Suppressor macrophage treated with lipopolysaccharide for 1 hour (primary cell): ENCODE results near the gene SUSD4.

ENCODE experiments used
- DNase-seq, 3 donors: peaks; one replicate each; pipeline ENCODE4 v3.0.0-alpha.2; 2020 to 2022

SUSD4 gene

DNA sequence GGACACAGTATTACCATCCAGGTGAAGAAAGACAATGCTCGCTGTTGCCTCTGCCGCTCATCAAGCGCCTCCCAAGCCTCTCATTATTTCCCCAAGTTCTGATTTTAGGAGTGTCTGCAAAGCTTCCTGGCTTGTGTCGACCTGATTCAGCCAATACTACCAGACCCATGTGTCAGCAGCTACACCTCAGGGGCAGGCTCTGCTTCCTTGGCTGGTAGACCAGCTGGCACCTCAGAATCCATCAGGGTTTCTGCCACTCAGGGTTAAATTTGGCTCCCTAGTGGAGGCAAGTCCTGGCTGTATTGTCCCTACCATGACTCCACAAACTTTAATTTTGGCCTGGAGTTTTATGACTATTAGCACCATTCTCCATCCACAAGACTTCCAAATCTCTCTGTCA, 35.4 kb downstream of the SUSD4 start:
- no peak for DNase-seq

DNA sequence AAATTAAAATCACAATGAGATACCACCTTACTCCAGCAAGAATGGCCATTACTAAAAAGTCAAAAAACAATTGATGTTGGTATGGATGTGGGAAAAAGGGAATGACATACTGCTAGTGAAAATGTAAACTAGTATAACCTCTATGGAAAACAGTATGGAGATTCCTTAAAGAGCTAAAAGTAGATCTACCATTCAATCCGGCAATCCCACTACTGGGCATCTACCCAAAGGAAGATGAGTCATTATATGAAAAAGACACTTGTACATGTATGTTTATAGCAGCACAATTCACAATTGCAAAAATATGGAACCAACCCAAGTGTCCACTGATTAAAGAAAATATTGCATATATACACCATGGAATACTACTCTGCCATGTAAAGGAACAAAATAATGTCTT, 37.2 kb downstream of the SUSD4 start:
- DNase-seq: no peak

DNA sequence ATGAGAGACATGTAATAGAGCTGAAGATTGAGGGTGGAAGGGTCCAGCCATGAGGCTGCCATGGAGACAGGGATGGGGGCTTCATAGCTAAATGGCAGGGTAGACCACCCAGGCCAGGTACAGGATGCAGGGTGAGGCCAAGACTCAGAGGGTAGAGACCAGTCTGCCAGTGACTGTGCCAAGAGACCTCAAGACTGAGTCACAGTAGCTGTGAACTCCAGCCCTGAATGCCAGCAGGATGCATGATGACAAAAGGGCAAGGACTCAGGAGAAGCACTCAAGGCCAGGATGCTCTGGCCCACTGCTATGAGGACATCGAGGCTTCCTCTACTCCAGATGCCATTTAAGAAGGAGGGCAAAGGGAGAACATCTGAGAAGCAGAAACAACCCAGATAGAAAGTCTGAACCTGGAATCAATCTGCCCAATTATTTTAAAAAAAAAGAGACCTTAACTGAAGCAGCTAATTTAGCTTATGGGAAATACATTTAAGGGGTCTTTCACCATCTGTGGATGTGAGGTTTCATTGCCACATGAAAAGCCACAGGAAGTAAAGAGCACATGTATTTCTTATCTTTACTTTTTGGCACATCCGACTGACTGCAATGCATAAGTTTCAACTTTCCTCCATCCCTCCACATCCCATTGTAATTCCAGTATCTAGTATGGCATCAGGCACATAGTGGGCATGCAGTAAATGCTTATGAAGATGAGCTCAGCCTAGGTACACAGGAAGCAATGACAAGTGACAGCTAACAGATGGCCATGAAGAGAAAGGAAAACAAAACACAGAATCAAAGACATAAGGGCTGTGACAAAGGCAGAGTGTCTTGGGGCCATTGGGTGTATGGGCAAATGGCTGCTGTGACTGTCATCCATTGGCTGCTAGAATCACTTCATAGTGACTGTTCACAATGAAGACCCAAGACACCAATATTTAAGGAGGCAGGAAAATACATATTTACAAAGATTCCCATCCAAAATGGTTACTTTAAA, 40.2 kb downstream of the SUSD4 start:
- no peak for DNase-seq

DNA sequence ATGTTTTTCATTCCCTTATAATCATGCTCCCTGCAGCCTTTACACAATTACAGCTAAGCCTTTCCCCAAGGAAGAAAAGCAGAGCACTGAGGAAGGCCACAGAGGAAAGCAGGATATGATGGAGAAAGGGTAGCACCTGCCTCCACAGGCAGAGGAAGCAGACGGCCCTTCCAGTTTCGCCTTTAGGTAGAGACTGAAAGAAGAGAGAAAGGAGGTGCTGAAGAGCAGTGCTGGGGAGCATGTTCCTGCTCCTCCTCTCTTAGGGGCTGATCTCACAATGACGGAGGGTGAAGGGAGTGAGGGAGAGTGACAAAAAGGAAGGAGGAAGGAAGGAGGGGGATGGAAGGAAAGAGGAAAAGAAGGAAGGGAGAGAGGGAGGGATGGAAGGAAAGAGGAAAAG, 41.1 kb downstream of the SUSD4 start:
- DNase-seq: no peak

DNA sequence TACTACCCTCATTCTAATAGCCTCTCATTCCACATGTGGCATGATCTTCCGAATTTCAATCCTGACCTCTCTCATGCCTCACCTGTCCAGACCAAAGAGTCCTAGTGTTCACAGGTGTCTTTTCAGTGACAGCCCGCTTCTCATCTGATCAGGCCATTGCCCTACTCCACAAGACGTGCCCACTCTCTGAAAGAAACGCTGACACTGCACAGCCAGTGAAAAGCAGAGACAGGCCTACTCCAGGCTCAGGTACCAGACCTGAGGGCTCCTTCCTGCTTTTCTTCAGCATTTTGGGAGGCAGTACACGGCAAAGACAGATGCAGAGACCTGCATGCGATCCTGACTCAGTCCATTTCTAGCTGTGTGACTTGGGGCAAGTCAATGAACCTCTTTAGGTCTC, 43.0 kb downstream of the SUSD4 start:
- no peak for DNase-seq

DNA sequence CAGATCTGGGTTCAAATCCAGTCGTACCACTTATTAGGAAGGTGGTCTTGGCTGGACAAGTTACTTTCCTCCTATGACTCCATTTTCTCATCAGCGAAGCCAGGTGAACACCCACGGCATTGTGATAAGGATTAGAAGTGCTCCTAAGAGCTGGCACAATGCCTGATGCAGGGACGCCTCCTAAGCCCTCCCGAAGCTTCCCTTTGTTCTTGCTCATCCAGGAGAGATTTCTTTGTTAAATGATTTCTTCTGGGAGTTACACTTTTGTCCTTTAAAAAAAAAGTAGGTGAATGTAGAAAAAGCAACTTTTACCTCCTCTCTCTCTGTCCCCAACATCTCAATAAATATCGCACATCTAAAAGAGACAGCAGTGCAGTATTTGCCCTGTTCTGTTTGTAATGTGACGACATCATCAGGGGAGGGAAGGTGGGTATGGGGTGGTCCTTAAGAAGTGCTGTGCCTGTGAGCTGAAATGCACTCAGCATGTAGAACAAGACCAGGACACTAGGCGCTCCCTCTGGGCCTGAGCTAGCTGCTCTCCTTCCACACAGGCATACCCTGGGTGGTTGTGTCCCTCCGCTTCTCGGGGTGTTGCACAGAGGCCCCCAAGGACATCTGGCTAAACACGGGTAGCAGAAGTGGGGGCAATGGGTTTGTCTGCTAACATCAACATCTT, 43.9 kb downstream of the SUSD4 start:
- no peak for DNase-seq

DNA sequence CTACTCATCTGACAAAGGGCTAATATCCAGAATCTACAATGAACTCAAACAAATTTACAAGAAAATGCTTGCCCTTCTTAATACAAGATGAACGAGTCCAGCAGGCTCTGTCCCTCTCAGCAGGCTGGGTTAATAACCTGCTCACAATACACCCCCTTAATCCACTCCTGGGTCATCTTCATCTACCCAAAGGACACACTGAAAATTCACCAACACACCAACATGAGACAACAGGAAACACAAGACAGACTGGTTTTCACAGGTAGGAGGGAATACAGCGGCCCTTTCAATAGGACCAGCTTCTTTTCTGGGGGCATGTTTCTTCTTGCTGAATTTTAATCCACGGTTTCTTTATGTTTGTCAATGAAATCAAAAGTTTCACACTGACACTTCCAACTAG, 44.6 kb downstream of the SUSD4 start:
- DNase-seq: no peak

DNA sequence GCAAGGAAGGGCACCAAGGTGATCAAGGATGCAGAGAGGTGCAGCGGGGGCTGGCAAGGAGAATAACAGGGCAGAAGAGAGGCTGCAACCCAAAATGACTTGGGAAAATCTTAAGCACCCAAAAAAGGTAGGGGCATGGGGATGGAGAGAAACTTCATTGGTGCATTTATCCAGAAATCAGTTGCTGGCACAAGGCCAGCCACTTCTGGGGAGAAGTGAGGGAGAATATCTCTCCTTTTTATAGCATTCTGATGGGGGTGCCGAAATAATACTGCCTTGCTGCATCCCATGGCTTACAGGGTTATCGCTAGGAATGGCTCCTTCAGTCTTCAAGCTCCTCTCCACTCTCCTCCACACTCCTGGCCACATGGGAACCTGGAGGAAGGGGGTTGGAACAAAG, 47.9 kb downstream of the SUSD4 start:
- no peak for DNase-seq

DNA sequence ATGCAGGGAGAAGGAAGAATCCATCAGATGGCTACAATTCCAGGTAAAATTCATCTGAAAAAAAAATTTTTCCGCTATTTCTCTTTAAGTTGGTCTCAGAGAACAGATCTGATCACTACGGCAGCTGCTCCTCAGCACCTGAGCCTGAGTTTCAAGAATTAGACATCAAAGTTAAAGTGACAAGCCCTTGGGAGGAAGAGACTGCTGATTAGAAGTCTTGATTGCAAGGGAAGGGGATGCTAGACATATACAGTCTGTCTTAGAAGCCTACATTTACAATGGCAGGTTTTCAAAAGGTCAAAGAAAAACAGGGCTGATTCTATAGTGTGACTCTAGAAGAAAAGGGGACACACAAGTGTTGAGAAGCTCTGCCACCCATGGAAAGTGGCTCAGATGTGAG, 48.3 kb downstream of the SUSD4 start:
- no peak for DNase-seq

DNA sequence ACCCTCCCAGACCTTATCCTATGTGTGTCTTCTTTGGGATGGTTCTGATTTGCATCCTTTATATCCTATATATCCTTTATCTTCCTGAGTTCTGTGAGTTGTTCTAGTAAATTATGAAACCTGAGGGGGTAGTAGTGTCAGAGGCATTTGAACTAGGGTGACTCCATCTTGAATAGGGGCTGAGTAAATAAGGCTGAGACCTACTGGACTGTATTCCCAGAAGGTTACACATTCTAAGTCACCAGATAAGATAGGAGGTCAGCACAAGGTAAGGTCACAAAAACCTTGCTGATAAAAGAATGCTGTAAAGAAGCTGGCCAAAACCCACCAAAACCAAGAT, 50.6 kb downstream of the SUSD4 start:
- DNase-seq: no peak

DNA sequence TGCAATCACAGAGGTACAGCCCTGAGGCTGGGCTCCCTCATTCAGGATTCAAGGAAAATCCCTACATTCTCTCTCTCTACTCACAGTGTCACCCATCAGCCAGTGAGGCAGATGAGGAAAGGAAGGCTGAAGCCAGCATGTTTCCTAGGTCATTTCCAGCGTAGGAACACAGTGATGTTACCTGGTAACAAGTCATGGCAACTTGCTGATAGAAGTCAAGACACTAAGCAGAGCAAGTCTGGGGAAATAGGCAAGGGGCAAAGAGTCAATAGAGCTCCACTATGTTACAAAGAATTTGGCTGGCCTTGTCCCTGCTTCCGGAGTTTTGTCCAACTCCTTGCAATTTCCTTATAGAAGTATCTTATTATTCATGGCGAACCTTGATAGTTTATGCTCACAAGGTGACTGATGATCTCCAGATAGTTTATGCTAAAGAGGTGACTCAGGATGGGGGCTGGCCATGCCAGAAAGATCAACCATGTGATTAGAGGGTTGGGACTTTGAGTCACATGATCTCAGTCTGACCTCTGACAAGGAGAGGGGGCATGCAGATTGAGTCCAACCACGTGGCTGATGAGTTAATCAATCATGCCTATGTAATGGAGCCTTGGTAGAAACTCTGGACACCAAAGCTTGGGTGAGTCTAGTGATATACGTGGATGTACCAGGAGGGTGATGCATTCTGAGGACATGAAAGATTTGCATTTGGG, 51.1 kb downstream of the SUSD4 start:
- DNase-seq: no peak

DNA sequence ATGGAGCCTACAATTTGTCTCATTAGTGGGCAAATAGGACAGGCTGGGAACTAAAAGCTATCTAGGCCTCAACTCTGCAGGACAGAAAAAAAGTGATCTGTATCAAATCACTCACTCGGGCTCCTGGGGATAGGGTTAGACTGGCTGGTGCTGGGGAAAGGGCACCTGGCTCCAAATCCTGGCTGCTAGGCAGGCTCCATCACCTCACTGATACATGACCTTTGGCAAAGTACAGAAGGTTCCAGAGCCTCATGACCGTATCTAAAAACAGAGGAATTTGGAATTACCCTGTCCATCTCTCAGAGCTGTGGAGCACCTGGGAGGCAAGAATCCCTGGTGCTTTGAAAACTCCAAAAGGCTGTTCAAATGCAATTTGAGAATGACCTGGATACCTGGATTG, 51.7 kb downstream of the SUSD4 start:
- no peak for DNase-seq

DNA sequence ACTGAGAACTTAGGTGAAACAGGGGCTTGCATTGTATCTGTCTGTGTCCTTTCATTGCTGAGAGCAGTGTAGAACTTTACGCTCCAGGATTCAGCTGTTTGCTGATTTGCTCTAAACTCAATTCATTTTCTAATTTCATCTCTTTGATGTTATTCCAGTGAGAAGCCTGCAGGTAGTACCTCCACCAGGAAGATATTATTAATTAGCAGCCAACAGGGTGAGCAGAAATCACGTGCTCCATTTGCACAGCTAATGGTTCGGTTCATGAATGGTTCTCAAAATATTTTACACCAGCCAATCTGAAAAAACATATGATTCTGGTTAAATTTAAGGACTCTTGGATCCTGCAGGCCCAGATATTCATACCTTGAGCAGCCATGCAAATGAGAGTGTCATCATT, 52.1 kb downstream of the SUSD4 start:
- DNase-seq: no peak

DNA sequence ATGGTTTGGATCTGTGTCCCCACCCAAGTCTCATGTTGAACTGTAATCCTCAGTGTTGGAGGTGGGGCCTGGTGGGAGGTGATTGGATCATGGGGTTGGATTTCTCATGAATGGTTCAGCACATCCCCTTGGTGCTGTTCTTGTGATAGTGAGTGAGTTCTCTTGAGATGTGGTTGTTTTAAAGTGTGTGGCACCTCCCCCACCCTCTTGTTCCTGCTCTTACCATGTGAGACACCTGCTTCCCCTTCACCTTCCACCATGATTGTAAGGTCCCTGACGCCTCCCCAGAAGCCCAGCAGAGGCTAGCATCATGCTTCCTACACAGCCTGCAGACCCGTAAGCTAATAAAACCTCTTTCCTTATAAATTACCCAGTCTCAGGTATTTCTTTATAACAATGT, 55.8 kb downstream of the SUSD4 start:
- DNase-seq: no peak

DNA sequence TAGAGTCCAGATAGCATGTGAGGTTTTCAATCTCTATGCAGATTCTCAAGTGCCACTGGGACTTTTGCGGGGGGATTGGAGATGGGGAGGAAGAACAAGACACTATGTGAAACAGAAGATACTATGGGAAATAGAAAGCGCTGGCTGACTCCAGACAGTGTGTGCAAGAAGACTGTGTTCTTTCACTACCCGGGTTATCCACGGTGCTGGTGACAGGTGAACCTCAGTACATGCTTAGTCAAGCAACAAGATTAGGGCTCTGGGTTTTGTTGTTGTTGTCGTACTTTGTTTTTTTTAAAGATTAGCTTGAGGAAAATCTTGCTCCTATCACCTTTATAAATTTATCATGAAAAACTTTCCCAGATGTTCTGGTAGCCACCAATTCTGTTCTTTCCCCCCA, 56.4 kb downstream of the SUSD4 start:
- DNase-seq: no peak

DNA sequence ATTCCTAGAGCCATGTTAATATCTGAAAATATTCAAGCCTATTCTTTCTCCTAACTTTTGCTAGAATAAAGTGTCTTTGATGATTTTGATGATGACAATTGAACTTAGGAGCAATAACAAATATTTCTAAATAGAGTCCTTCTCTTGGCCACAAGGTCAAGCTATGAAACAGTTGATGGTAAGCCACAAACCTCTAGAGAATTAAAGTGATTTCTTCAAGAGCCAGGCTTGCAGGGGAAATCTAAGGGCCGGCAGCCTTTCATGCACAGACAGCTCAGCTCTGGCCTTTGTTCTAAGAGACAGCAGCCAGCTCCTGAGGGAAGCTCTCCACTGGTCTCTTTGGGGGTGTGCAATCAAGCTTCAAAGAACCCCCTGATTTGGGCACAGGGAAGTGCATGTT, 59.0 kb downstream of the SUSD4 start:
- DNase-seq: no peak

DNA sequence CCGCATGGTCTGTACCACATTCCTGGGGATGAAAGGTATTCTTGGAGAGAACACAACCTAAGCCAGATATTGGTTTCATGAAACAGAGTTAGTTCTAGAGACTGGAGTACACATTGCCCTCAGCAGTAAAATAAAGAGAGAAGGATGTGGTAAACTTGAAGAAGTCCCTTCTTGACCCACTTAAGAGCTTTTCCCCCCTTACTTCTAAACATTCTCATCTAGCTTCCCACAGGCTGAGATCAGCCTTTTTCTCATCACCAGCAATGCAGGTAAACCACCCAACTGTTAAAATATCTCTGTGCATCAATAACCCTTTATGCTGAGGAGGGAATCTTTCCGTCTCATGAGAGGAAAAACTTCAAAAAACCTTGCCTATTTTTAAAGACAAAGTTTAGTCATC, 62.6 kb downstream of the SUSD4 start:
- DNase-seq: no peak

DNA sequence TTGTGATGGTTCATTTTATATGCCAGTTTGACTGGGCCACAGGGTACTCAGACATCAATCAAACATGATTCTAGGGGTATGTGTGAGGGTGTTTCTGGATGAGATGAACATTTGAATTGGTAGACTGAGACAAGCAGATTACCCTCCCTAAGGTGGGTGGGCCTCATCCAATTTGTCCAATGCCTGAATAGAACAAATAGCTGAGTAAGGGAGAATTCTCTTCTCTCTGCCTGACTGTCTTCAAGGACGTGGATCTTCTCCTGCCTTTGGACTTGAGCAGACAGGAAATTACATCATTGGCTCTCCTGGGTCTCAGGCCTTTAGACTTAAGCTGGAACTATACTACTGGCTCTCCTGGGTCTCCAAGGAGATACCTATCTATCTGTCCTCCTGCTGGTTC, 64.4 kb downstream of the SUSD4 start:
- DNase-seq: no peak

DNA sequence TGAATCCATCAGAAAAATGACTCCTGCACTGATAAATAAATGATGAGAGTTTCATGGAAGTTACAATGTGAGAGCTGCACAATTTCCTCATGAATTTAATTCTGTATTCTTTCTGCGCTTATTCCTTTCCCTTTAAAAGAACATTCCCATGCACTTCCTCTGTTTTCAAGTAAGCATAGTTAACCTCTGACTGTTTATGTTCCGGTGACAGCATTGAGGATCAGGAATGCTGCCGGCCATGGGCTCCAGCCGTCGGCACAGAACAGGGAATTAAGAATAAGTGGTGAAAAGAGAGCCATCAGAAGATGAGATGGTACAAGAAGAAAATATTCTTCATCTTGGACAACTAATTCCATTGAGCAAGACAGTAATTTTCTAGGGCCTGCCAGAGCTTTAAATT, 65.3 kb downstream of the SUSD4 start:
- no peak for DNase-seq

DNA sequence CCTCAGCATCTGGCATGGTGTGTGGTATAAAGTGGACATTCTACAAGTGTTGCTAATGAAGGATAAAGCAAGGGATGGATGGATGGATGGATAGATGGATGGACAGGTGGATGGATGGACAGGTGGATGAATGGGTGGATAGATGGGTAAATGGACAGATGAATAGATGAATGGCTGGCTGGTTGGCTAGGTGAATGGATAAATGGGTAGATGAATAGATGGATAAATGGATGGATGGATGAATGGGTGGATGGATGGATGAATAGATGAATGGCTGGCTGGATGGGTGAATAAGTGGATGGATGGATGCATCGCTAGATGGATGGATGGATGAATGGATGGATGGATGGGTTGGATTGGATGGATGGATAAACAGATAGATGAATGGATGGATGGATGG, 66.2 kb downstream of the SUSD4 start:
- DNase-seq: no peak

DNA sequence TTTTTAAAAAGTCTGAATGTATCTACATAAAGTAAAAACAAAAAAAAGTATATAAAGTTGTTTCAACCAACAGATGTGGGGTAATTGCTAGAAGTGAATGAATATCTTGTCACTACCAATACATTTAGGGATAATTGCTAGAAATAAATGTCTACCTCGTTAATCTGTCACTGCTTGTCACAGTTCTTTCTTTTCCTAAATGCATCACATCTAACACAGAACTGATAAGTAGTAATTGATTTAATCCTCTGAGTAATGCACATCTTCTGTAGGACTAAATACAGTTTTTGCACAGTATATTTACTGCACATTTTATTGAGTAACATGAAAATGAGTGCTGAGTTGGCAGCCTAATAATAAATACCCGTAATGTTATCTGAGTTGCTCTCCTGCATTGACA, 72.2 kb downstream of the SUSD4 start:
- DNase-seq: no peak

DNA sequence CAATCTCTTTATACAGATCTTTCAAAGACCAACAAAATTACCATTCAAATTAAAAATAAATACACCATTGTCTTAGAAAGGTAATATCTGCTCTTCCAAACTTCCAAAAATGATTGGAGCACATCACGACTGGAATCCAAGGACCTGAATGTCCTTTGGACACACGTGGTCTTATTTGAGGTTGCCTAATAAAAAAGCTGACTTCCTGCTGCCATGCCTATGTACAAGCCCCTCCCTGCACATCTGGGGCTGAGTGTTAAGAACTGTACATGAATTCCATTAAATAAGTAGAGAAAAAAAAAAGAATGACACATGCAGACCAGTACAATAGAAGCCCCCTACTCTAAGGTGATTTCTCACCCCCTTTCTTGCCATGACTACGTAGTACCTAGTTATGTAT, 73.6 kb downstream of the SUSD4 start:
- no peak for DNase-seq

DNA sequence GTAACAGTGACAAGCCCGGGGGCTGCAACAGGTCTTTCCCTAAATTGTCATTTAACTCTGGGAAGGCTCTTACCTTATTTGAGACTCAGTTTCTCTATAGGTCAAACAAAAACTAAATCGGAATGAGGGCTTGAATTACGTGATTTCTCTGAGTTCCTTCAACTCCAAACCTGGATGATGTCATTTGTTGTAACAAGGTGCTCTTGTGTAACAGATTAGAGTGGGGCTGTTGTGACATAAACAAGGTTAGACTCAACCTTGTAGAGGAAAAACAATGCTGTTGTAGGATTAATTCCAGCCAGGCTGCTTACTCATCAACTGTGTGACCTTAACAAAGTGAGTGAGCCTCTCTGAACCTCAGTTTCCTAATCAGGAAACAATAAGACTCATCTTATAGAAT, 74.4 kb downstream of the SUSD4 start:
- no peak for DNase-seq

DNA sequence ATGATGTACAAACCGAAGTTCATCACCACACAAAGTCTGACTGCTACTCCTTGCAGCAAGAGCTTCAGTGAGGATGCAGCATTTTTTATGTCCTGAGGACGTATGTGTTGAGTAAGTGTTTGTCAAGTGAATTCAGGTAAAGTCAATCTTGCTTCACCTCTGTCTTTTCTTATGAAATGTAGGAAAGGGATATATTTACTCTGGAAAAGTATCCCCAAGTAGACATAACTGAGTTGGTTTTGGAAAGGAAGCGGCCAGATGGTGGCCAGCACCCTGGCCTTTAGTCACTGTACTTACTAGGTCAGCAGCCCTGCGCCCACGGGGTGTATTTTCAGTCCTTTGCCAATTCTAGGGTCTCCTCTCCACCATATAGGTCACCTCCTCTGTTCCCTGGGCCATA, 75.2 kb downstream of the SUSD4 start:
- DNase-seq: no peak
